ENCODE data around the gene MMS19.

Gene MMS19

DNA sequence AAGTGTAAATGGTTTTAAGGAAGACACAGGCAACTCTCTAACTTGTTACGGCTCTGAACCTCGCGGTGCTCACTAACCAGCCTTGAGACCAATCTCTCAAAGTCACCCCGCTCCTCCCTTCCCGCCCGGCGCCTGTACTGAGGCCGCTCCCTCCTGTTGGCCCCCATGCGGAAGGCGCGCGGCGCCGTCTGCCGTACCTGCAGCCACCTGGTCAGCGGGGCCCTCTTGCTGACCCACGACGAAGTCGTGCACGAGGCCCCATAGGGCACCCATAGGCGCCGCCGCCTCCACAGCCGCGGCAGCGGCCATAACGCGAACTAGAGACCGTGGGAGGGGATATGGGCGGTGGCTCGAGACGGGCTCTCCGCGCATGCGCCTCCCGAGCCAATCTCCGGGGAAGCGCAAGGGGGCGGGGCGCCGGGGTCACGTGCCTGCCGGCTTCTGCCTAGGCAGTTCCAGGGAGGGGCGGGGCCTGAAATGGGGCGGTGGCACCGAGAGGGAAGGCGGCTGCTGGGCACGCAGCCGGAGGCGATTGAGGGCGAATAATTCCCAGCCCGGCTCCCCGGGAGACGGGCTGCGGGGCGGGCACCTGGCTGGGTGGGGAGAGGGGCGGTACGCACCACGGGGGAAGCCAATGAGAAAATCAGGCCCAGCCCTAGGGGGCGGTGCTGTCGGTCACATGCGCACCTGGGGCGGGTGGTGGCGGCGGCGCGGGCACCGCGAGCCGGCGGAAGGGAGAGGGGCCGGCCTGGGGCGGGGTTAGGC lies at the start of gene MMS19:
TSS of gene MMS19 (minus strand) at position 347 of the 765 bp plus-strand sequence. CDS start at position 309, 38 bp downstream.
- peak within 1 kb of the TSS; percentile 86 for H3K27ac ChIP-seq
- DNase-seq (ENCODE audit: low read depth, low spot score), result peak; percentile 83

- no peak overlapping the region for H3K27ac ChIP-seq
- no peak for DNase-seq (ENCODE audit: low read depth, low spot score)
Measured at GRCh38 chr10:97547962-97548361, 49.7 kb upstream of the MMS19 start.

GRCh38 chr10:97547271-97547600 lies 49.0 kb upstream of the MMS19 start:
- DNase-seq (ENCODE audit: low read depth, low spot score), result no peak
- no peak overlapping the region for H3K27ac ChIP-seq

GRCh38 chr10:97546456-97547270 lies 48.4 kb upstream of the MMS19 start:
- DNase-seq (ENCODE audit: low read depth, low spot score), result no peak
- no peak overlapping the region for H3K27ac ChIP-seq

- peak overlapping the region; percentile 93 for H3K27ac ChIP-seq
- peak; percentile 88 for DNase-seq (ENCODE audit: low read depth, low spot score)
Measured at GRCh38 chr10:97543025-97543546, 44.9 kb upstream of the MMS19 start.

DNA sequence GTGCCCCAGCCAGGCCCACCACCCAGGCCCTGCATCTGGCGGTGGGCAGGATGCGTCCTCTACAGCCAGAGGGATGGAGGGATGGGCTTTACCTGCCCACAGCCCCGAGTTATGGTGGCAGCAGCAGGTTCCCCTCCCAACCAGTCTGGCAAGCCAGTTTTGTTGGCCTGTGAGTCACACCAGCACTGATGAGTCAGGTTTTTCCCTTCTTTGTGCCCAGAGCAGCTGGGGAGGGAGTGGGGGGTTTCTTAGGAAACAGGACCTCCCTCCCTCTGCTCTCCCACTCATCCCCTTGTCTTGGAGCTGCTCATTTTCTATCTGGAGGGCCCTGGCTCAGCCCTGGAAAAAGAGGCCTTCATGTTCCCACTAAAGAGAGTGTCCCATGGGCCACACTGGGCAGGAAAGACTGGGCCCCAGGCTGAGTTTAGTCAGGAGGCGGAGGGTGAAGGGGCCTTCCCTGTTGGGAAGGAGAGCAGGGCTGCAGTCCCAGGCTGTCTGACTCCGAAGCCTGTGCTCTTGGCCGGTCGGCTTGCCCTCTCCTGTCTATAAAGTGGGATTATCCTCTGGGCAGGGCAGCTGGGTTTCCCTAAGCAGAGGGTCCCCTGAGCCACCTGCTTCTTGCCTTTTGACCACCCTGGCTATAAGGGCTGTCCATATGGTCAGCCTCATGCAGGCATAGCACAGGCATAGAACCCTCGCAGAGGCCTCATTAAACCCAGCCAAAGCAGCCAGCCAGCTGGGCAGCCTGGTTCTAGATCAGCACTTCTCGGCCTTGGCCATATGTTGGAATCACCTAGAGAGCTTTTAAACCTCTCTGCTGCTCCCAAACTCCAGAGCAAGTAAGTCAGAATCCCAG lies 44.2 kb upstream of the MMS19 start:
- DNase-seq (ENCODE audit: low read depth, low spot score), result peak; percentile 76
- peak overlapping the region; percentile 93 for H3K27ac ChIP-seq

- H3K27ac ChIP-seq, result peak overlapping the region; percentile 93
- no peak for DNase-seq (ENCODE audit: low read depth, low spot score)
Measured at GRCh38 chr10:97540669-97541500, 42.7 kb upstream of the MMS19 start.

DNA sequence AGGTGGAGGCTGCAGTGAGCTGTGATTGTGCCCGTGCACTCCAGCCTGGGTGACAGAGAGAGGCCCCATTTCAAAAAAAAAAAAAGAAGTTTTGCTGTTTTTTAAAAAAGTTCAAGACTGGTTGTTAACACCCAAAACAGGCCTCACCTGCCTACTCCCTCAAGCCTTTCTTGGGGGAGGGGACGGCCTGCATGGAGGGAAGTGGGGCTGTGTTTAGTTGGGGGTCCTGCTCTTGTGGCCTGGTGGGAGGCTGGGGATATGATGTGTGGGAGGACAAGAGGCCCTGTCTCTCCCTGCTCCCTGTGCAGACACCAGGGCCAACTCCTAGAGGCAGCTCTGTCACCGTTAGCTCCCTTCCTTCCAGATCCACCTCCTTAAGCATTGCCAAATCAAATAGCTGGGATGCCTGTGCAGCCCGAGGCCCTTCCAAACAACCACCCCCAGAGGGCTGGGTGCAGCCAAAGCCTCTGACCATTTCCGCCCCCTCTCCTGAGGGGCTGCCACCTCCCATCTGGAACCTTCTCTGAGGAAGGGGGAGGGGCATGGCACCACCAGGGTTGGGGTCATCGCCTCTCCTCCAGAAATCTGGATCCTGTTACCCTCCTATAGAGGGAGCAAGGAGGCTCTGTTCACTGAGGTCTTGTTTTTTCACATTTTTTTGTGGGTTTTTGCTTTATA lies 41.4 kb upstream of the MMS19 start:
- no peak overlapping the region for H3K27ac ChIP-seq
- DNase-seq (ENCODE audit: low read depth, low spot score), result no peak

DNA sequence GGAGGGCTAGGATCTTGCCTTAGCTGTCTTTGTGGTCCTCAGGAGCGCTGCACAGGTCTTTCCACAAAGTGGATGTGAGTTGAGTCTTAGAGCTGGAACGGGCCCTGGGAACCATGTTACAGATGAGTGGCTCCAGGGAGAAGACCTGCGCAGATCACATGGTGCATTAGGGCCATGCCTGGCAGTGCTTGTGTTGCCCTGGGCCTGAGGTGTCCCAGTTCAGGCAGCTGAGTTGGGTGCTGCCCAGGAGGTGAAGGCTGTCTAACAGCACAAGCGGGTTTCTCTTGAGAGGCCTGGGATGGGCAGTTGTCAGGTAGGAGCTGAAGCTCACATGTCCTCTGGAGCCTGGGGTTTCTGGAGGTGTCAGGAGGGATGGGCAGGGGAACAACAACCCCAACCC lies 40.6 kb upstream of the MMS19 start:
- DNase-seq (ENCODE audit: low read depth, low spot score), result no peak
- H3K27ac ChIP-seq, result no peak overlapping the region

- no peak for DNase-seq (ENCODE audit: low read depth, low spot score)
- no peak overlapping the region for H3K27ac ChIP-seq
Measured at GRCh38 chr10:97538411-97538810, 40.2 kb upstream of the MMS19 start.

GRCh38 chr10:97537186-97537869 lies 39.1 kb upstream of the MMS19 start:
- no peak overlapping the region for H3K27ac ChIP-seq
- DNase-seq (ENCODE audit: low read depth, low spot score), result no peak

GRCh38 chr10:97534746-97535367 lies 36.6 kb upstream of the MMS19 start:
- no peak for DNase-seq (ENCODE audit: low read depth, low spot score)
- no peak overlapping the region for H3K27ac ChIP-seq

GRCh38 chr10:97533888-97534287 lies 35.7 kb upstream of the MMS19 start:
- no peak overlapping the region for H3K27ac ChIP-seq
- no peak for DNase-seq (ENCODE audit: low read depth, low spot score)

DNA sequence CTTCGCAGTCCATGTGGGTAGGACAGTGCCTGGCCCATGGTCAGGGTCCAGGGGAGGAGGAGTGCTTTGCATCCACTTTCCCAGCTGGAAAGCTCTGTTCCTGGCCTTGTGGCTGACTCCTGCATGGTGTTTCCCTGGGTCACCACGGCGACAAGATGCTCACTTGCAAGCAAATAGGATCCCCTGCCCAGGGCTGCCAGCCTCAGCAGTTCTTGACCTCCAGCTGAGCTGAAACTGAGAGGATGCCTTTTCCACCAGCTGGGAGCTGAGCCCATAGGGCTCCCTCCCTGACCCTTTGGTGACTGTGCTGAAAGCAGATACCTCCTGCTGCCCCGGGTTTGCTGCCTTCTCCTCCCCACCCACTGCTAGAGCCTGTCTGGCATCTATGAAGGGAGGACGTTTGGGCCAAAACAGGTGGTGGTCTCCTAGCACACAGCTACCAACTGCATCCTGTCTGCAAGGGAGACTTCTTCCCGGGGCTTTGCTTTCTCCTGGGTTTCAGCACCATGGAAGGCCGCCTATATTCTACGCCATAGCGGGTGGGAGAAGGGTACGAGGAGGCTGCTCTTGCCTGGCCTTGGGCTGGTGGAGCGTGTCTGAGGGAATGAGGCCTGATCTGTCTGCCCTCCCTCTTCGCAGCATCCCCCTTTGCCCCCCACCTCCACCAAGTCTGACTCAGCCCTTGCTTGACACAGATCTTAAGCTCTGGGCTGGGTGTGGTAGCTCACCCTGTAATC lies 34.9 kb upstream of the MMS19 start:
- H3K27ac ChIP-seq, result no peak overlapping the region
- no peak for DNase-seq (ENCODE audit: low read depth, low spot score)

DNA sequence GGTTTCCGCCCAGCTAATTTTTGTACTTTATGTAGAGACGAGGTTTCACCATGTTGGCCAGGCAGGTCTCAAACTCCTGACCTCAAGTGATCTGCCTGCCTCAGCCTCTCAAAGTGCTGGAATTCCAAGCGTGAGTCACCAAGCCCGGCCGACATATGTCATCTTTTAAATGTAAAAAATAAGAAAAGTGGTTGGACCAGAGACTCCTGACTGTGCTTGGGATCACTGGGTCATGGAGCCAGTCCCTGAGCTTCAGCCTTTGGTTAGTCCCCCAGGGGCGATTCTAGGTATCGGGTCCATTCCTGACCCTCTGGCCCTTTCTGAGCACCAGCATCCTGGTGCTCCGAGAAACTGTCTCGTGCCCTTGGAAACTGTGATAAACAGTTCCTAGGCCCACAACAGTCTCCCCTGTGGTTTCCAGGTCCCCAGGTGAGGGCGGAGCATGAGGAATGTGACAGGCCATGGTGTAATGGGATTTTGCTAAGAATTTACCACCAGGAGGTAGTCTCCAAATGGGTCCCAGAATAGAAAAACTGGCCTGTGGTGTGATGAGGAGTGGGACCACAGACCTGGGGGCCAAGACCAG lies 33.3 kb upstream of the MMS19 start:
- no peak for DNase-seq (ENCODE audit: low read depth, low spot score)
- no peak overlapping the region for H3K27ac ChIP-seq

GRCh38 chr10:97529685-97530465 lies 31.7 kb upstream of the MMS19 start:
- no peak overlapping the region for H3K27ac ChIP-seq
- no peak for DNase-seq (ENCODE audit: low read depth, low spot score)

Data from epithelial cell of prostate (primary cell).